Measurements from ENCODE around the gene CA10. TPM values are rescaled to one million over a fixed set of nuclear protein-coding genes. Genes with fewer than 3 reads are reported as not detected.

CA10 gene
- total and polyA plus RNA-seq, 8 donors: 1.3 TPM; not detected in 7

DNA sequence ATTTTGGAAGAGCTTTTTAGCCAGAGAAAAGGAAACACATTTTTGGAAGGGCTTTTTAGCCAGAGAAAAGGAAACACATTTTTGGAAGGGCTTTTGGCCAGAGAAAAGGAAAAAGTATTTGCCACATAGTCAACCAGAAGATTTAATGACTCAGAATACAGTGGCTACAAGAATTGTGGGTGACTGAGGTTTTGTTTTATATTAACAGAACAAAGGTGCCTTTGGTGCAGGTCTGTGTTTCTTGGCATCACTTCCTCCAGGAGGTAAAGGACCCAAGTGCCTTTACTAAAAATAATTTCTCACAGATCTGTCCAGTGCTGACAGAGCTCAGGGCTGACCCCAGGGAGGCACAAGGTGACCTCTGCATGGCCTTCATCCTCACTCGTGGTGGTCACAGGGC, 363.1 kb downstream of the CA10 start:
- H3K27ac ChIP-seq: no peak overlapping the region
- intact Hi-C loops (cut with DNase I; ENCODE audit: low total_unique reads): no loop called here
- DNase-seq: no peak
- H3K27me3 ChIP-seq: peaks cover 0 to 5% (median 0%) of the 10 kb centered on the region in 3 donors
- H3K36me3 ChIP-seq: no peaks in the 10 kb centered on the region
- no peaks in the 10 kb centered on the region for H3K9me3 ChIP-seq
- no peaks in the 10 kb centered on the region for H3K4me1 ChIP-seq
- WGBS, 5 donors: 13 to 50% (median 43%) methylated on average over 1 of the region's 1 CpG
- no peak for TF ChIP-seq POLR2AphosphoS5 (IDR thresholded peaks at IDR 0.05)
- no peak for TF ChIP-seq POLR2A (IDR thresholded peaks at IDR 0.05)
- TF ChIP-seq, protein P1, sequence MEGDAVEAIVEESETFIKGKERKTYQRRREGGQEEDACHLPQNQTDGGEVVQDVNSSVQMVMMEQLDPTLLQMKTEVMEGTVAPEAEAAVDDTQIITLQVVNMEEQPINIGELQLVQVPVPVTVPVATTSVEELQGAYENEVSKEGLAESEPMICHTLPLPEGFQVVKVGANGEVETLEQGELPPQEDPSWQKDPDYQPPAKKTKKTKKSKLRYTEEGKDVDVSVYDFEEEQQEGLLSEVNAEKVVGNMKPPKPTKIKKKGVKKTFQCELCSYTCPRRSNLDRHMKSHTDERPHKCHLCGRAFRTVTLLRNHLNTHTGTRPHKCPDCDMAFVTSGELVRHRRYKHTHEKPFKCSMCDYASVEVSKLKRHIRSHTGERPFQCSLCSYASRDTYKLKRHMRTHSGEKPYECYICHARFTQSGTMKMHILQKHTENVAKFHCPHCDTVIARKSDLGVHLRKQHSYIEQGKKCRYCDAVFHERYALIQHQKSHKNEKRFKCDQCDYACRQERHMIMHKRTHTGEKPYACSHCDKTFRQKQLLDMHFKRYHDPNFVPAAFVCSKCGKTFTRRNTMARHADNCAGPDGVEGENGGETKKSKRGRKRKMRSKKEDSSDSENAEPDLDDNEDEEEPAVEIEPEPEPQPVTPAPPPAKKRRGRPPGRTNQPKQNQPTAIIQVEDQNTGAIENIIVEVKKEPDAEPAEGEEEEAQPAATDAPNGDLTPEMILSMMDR (IDR thresholded peaks at IDR 0.05): no peak
- TF ChIP-seq EP300 (IDR thresholded peaks at IDR 0.05): no peak
- no peak overlapping the region for H3K4me3 ChIP-seq

DNA sequence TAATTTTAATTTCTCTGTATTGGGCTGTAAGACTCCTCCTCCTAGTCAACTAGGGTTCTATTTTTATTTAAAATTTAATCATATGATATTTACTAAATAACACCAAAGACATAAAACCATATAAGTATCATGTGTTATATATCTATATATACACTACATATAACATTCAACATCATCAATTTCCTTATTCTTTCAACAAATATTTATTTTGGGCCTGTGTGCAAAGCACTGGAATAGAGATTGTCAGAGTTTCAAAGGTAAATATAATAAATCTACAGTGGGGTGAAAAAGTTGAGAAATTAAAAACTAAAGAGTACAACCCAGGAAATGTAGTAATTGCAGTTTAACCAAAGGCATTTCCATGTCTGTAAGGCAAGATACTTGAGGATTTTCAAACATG, 364.0 kb downstream of the CA10 start:
- intact Hi-C loops (cut with DNase I; ENCODE audit: low total_unique reads): no loop called here
- no peaks in the 10 kb centered on the region for H3K9me3 ChIP-seq
- DNase-seq: no peak
- TF ChIP-seq, protein P1 (IDR thresholded peaks at IDR 0.05): no peak
- H3K27me3 ChIP-seq: peaks cover 0 to 10% (median 0%) of the 10 kb centered on the region in 3 donors
- no peak overlapping the region for H3K4me3 ChIP-seq
- H3K36me3 ChIP-seq: no peaks in the 10 kb centered on the region
- no peaks in the 10 kb centered on the region for H3K4me1 ChIP-seq
- no peak overlapping the region for H3K27ac ChIP-seq

DNA sequence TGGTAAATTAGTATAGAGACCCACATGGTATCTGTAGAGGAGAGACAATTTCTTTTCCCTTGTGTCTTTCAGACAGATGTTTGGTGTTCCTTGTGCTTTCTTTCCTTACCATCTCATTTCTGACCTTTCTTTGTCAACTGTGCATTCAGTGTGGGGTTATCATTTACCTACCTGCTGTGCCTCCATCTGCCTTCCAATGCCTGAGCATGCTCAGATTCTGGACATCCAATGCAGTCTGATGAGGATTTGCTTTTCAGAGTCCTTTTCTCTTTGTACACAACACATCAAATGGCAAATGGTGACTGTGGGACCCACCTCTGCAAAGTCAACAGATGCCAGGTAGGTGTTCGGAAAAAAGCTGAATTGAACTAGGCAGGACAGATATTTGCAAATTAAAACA, 364.8 kb downstream of the CA10 start:
- no peaks in the 10 kb centered on the region for H3K36me3 ChIP-seq
- TF ChIP-seq EP300 (IDR thresholded peaks at IDR 0.05): no peak
- no peak for TF ChIP-seq POLR2A (IDR thresholded peaks at IDR 0.05)
- TF ChIP-seq POLR2AphosphoS5 (IDR thresholded peaks at IDR 0.05): no peak
- TF ChIP-seq, protein P1 (IDR thresholded peaks at IDR 0.05): no peak
- intact Hi-C loops (cut with DNase I; ENCODE audit: low total_unique reads): no loop called here
- peaks cover 0 to 11% (median 0%) of the 10 kb centered on the region in 3 donors for H3K27me3 ChIP-seq
- no peak for DNase-seq
- H3K4me3 ChIP-seq: no peak overlapping the region
- 43 to 77% (median 71%) methylated on average over 1 of the region's 1 CpG for WGBS, 5 donors
- no peaks in the 10 kb centered on the region for H3K9me3 ChIP-seq
- no peaks in the 10 kb centered on the region for H3K4me1 ChIP-seq
- no peak overlapping the region for H3K27ac ChIP-seq

DNA sequence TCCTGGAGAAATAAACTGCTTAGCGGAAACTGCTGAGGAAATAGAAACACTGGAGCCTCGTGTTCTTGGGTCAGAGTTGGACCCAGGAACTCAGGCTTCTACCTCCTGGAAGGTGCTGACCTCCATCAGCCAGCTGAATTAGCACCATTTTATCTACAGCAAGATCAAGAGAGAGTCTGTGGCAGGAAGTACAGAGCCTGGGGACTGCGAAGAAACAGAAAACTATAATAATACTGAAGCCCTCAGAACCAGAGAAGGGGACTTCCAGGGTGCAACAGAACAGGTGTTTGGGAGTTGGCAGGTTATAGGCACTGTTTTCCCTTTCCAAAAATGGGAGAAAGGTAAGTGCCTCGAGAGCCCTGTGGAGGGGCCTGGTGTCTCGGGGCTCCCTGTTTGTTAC, 379.7 kb downstream of the CA10 start:
- intact Hi-C loops (cut with DNase I; ENCODE audit: low total_unique reads): no loop called here
- 63 to 71% (median 64%) methylated on average over 5 of the region's 5 CpGs for WGBS, 5 donors

More for the DNA sequence above, 379.7 kb downstream of the CA10 start:
- no peak overlapping the region for H3K27ac ChIP-seq
- H3K4me1 ChIP-seq: no peaks in the 10 kb centered on the region
- H3K36me3 ChIP-seq: no peaks in the 10 kb centered on the region
- peaks cover 0 to under 1% (median 0%) of the 10 kb centered on the region in 3 donors for H3K27me3 ChIP-seq
- H3K9me3 ChIP-seq: peaks cover 0 to 5% (median 0%) of the 10 kb centered on the region in 4 donors
- TF ChIP-seq POLR2A (IDR thresholded peaks at IDR 0.05): no peak
- no peak for TF ChIP-seq POLR2AphosphoS5 (IDR thresholded peaks at IDR 0.05)
- no peak for TF ChIP-seq EP300 (IDR thresholded peaks at IDR 0.05)
- TF ChIP-seq, protein P1 (IDR thresholded peaks at IDR 0.05): no peak
- DNase-seq: no peak
- no peak overlapping the region for H3K4me3 ChIP-seq
